Measurements from ENCODE around the gene TCF4.

GRCh38 chr18:55458456-55459203 is 129.4 kb downstream of the TCF4 start:
- TF ChIP-seq CSDC2 (CRISPR knock-in tag; IDR thresholded peaks at IDR 0.05): no peak
- no peak for TF ChIP-seq ZFP3 (CRISPR knock-in tag; IDR thresholded peaks at IDR 0.05)
- no peak for TF ChIP-seq ARNTL (CRISPR knock-in tag; IDR thresholded peaks at IDR 0.05; ENCODE audit: borderline replicate concordance, low read depth)
- TF ChIP-seq POU6F1 (CRISPR knock-in tag; IDR thresholded peaks at IDR 0.05; ENCODE audit: borderline replicate concordance, low read depth): no peak
- no peak for TF ChIP-seq CREB5 (CRISPR knock-in tag; IDR thresholded peaks at IDR 0.05; ENCODE audit: low read depth)
- TF ChIP-seq GLIS3 (CRISPR knock-in tag; IDR thresholded peaks at IDR 0.05): no peak
- no peak for TF ChIP-seq PPARA (CRISPR knock-in tag; IDR thresholded peaks at IDR 0.05; ENCODE audit: borderline replicate concordance)
- no peak for TF ChIP-seq ZNF70 (CRISPR knock-in tag; IDR thresholded peaks at IDR 0.05)

Data from SK-N-SH treated with all-trans-retinoic acid at 6 μM for 48 hours (cell line).